Parathyroid adenoma (tissue), 2 donors: ENCODE measurements around the gene SBK3.

ENCODE experiments used
- H2AFZ ChIP-seq: fragments of 300-600 bp; sonication (generic); one replicate; pipeline ENCODE4 v1.7.0; 2017; ENCODE audit warnings: antibody characterized with exemption, mild to moderate bottlenecking
- H3K27ac ChIP-seq: fragments of 300-600 bp; sonication (generic); one replicate; pipeline ENCODE4 v1.7.0; 2017
- H3K27me3 ChIP-seq: fragments of 300-600 bp; sonication (generic); one replicate; pipeline ENCODE4 v1.7.0; 2017; ENCODE audit warnings: low read length; ENCODE audit not compliant: control insufficient read depth, insufficient read depth
- H3K36me3 ChIP-seq: fragments of 300-600 bp; sonication (generic); one replicate; pipeline ENCODE4 v1.7.0; 2017; ENCODE audit warnings: low read length; ENCODE audit not compliant: control insufficient read depth, insufficient read depth
- H3K4me1 ChIP-seq: fragments of 300-600 bp; sonication (generic); one replicate; pipeline ENCODE4 v1.7.0; 2017; ENCODE audit warnings: control low read depth
- H3K4me2 ChIP-seq: fragments of 300-600 bp; sonication (generic); one replicate; pipeline ENCODE4 v1.7.0; 2017; ENCODE audit warnings: low read length
- H3K4me3 ChIP-seq: fragments of 300-600 bp; sonication (generic); one replicate; pipeline ENCODE4 v1.7.0; 2017; ENCODE audit warnings: low read depth, low read length
- H3K79me2 ChIP-seq: fragments of 300-600 bp; sonication (generic); one replicate; pipeline ENCODE4 v1.7.0; 2017; ENCODE audit warnings: control low read depth
- H3K9ac ChIP-seq: fragments of 300-600 bp; sonication (generic); one replicate; pipeline ENCODE4 v1.7.0; 2017; ENCODE audit warnings: mild to moderate bottlenecking
- H3K9me3 ChIP-seq: fragments of 300-600 bp; sonication (generic); one replicate; pipeline ENCODE4 v1.7.0; 2017; ENCODE audit warnings: low read length; ENCODE audit not compliant: control insufficient read depth
- CTCF ChIP-seq: fragments of 300-600 bp; sonication (generic); IDR thresholded peaks from one replicate; pipeline ENCODE4 v1.7.0; 2017; ENCODE audit warnings: antibody characterized with exemption, mild to moderate bottlenecking
- donor health status: primary hyperparathyroidism.

Gene SBK3

GRCh38 chr19:55493052-55493644, 52.2 kb downstream of the SBK3 start:
- H3K27ac ChIP-seq, result peak overlapping the region; percentile 24
- H3K9me3 ChIP-seq, result no peaks in the 10 kb centered on the region
- H3K9ac ChIP-seq, result no peak overlapping the region
- no peak for TF ChIP-seq CTCF
- H3K36me3 ChIP-seq, result no peaks in the 10 kb centered on the region
- no peaks in the 10 kb centered on the region for H3K79me2 ChIP-seq
- no peaks in the 10 kb centered on the region for H3K27me3 ChIP-seq
- H3K4me1 ChIP-seq, result peaks cover 5% of the 10 kb centered on the region
- H3K4me3 ChIP-seq, result no peak overlapping the region
- H2AFZ ChIP-seq, result no peak overlapping the region
- H3K4me2 ChIP-seq, result no peak overlapping the region

- H3K9me3 ChIP-seq, result no peaks in the 10 kb centered on the region
- peak overlapping the region; percentile 68 for H2AFZ ChIP-seq
- no peaks in the 10 kb centered on the region for H3K79me2 ChIP-seq
- no peaks in the 10 kb centered on the region for H3K36me3 ChIP-seq
- no peak overlapping the region for H3K27ac ChIP-seq
- H3K4me3 ChIP-seq, result peak overlapping the region; percentile 41
- TF ChIP-seq CTCF, result no peak
- H3K9ac ChIP-seq, result no peak overlapping the region
- peak overlapping the region; percentile 71 for H3K4me2 ChIP-seq
- H3K27me3 ChIP-seq, result no peaks in the 10 kb centered on the region
- peaks cover 5% of the 10 kb centered on the region for H3K4me1 ChIP-seq
Measured at GRCh38 chr19:55492362-55492944, 52.9 kb downstream of the SBK3 start.

- peak overlapping the region; percentile 41 for H3K4me3 ChIP-seq
- no peaks in the 10 kb centered on the region for H3K36me3 ChIP-seq
- H3K9me3 ChIP-seq, result no peaks in the 10 kb centered on the region
- H2AFZ ChIP-seq, result peak overlapping the region; percentile 68
- no peaks in the 10 kb centered on the region for H3K27me3 ChIP-seq
- no peaks in the 10 kb centered on the region for H3K79me2 ChIP-seq
- peaks cover 5% of the 10 kb centered on the region for H3K4me1 ChIP-seq
- peak overlapping the region; percentile 71 for H3K4me2 ChIP-seq
- no peak for TF ChIP-seq CTCF
- H3K27ac ChIP-seq, result no peak overlapping the region
- no peak overlapping the region for H3K9ac ChIP-seq
Measured at GRCh38 chr19:55491546-55492360, 53.6 kb downstream of the SBK3 start.
